T-helper 17 cell (primary cell): ENCODE measurements around the gene DISC1. TPM values are rescaled to one million over a fixed set of nuclear protein-coding genes. Genes with fewer than 3 reads are reported as not detected.
"Not testable (repeated sequence)": the region's sequence is repeated elsewhere in the genome, so short reads cannot be mapped to it uniquely, and the experiment has no call there.

Source experiments
- ATAC-seq: fragments of 150-1000 bp; cut with Tn5 transposase; 2 replicates; pipeline ENCODE4 v1.10.0; 2021; ENCODE audit warnings: mild to moderate bottlenecking, moderate library complexity
- DNase-seq, 3 donors: peaks; one replicate each; pipeline versions ENCODE4 v3.0.0 to v3.0.0-alpha.2; 2020 to 2021
- H3K9me3 ChIP-seq: one replicate; pipeline ENCODE4 v1.7.0; 2013; ENCODE audit warnings: low read length, mild to moderate bottlenecking; ENCODE audit not compliant: control insufficient read depth, poor library complexity, severe bottlenecking
- H3K27ac Mint-ChIP-seq: one replicate; pipeline ENCODE4 v1.8.0; 2022; ENCODE audit warnings: mild to moderate bottlenecking, moderate library complexity, mixed read lengths
- H3K27me3 Mint-ChIP-seq: one replicate; pipeline ENCODE4 v1.8.0; 2022; ENCODE audit warnings: mixed read lengths
- H3K36me3 Mint-ChIP-seq: one replicate; pipeline ENCODE4 v1.8.0; 2022; ENCODE audit warnings: low read depth, mixed read lengths
- H3K4me1 Mint-ChIP-seq: one replicate; pipeline ENCODE4 v1.8.0; 2022; ENCODE audit warnings: mild to moderate bottlenecking, mixed read lengths
- H3K4me3 Mint-ChIP-seq: one replicate; pipeline ENCODE4 v1.8.0; 2022; ENCODE audit warnings: mild to moderate bottlenecking, moderate library complexity, mixed read lengths
- total RNA-seq, 4 donors: library from RNA in 2 of 4; stranded (reverse) in 2 of 4; gene quantifications; one replicate each; pipeline ENCODE4 v1.2.3 and lab custom pipeline; 2022 to 2026

DISC1 gene
- total RNA-seq, 2 donors from 2014 or later = 16.2 to 17.4 TPM

DNA sequence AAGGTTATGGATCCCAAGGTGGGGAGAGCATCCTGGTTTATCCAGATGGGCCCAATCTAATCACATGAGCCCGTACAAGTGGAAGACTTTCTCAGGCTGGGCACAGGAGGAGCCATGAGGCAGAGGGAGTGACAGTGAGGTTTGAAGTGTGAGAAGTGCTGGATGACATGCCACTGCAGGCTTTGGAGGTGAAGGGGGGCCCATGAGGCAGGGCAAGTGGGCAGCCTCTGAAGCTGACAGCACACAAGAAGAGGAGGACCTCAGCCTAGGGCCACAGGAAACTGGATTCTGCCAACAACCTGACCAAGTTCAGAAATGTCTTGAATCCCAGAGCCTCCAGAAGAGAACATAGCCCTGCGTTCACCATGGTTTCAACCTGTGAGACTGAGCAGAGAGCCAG, 311.6 kb downstream of the DISC1 start:
- Mint-ChIP-seq H3K4me1 (peaks cover 6% of the 10 kb centered on the region), H3K27ac (peak overlapping the region; percentile 37)

DNA sequence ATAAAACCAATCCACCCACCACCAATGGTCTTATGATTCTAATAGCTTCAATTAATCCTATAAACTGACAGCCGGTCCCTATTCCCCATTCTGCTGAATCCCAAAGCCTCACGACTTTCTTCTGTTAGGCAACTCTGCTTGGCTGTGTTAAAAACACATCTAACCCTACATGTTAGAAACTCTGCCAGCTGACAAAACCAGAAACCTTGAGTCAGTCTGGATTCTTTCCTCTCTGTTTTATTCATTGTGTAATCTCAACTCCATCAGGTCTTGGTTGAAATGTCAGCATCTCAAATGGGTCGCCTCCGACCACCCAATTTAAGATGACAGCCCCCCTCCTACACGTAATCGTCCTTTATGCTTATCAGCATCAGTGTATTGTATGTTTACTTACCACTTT, 312.1 kb downstream of the DISC1 start:
- Mint-ChIP-seq H3K4me1 (peaks cover 6% of the 10 kb centered on the region), H3K27ac (no peak overlapping the region), H3K36me3 (peaks cover 3% of the 10 kb centered on the region), H3K27me3 (no peaks in the 10 kb centered on the region), H3K4me3 (no peak overlapping the region)
- ATAC-seq (no peak), DNase-seq (no peak)
- no peaks in the 10 kb centered on the region for H3K9me3 ChIP-seq

More for the DNA sequence above, 311.6 kb downstream of the DISC1 start:
- ATAC-seq (no peak), DNase-seq (no peak)
- H3K4me3 Mint-ChIP-seq = no peak overlapping the region
- no peaks in the 10 kb centered on the region for H3K9me3 ChIP-seq
- H3K27me3 Mint-ChIP-seq = no peaks in the 10 kb centered on the region
- H3K36me3 Mint-ChIP-seq = peaks cover 3% of the 10 kb centered on the region

DNA sequence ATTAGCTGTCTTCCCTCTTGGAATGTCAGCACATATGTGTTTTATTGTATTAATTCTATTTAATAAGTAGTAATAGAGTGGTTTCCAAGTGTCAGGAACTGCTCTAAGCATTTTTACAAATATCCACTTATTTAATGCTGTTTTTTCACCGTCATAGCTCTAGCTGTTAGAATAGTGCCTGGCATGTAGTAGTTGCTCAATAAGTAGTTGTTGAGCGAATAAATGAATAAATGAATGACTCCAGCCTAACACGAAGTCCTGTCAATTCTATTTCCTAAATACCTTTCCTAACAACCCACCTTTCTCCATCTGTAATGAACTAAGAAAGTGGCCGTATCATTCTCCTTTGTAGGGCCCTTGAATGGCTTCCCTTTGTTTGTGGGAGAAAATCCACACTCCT, 312.5 kb downstream of the DISC1 start:
- H3K9me3 ChIP-seq = no peaks in the 10 kb centered on the region
- Mint-ChIP-seq H3K4me1 (peaks cover 6% of the 10 kb centered on the region), H3K27ac (no peak overlapping the region), H3K36me3 (peaks cover 3% of the 10 kb centered on the region), H3K4me3 (no peak overlapping the region), H3K27me3 (no peaks in the 10 kb centered on the region)
- DNase-seq (no peak), ATAC-seq (no peak)

DNA sequence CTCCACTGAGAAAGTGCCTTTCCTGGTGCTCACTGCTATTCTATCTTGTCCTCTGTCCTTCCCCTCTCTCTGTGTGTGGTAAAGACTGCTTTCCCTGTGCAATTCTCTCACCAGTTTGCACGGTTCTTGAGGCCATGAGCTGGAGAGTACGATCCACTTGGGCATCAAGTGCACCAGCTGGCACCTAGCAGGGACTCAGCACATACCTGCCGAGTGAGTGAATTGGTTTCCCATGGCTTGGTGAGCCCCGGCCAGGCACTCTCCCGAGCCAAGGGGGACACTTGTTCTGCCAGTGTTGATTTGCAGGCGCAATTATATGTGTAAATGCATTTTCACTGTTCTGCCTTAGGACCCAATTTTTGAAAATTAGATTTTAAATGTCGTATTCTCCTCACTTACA, 313.5 kb downstream of the DISC1 start:
- Mint-ChIP-seq H3K36me3 (peaks cover 3% of the 10 kb centered on the region), H3K4me1 (peaks cover 6% of the 10 kb centered on the region)
- ATAC-seq = no peak

DNA sequence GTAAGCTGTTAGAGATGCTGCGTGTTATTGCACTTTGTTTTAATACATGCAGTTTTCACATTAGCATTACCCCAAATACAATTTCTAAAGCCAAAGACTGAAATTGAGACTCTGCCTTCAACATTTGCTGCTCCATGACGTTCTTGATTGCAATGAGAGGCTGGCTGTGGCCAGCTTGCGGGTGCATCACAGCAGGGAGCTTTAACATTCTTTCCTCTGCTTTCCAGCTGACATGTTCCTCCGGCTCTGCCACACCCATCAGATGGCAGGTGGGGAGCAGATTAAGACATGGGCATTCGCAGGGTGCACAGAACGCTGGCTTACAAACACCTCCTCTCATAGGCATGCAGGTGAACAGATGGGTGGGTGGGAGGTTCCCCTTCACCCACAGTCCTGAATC, 314.1 kb downstream of the DISC1 start:
- no peak for DNase-seq
- no peak for ATAC-seq
- no peaks in the 10 kb centered on the region for H3K9me3 ChIP-seq
- peaks cover 5% of the 10 kb centered on the region for H3K36me3 Mint-ChIP-seq
- H3K27me3 Mint-ChIP-seq = no peaks in the 10 kb centered on the region
- peaks cover 6% of the 10 kb centered on the region for H3K4me1 Mint-ChIP-seq
- H3K4me3 Mint-ChIP-seq = no peak overlapping the region
- no peak overlapping the region for H3K27ac Mint-ChIP-seq

More for the DNA sequence above, 313.5 kb downstream of the DISC1 start:
- no peak for DNase-seq
- Mint-ChIP-seq H3K27ac (no peak overlapping the region), H3K4me3 (no peak overlapping the region), H3K27me3 (no peaks in the 10 kb centered on the region)
- no peaks in the 10 kb centered on the region for H3K9me3 ChIP-seq

DNA sequence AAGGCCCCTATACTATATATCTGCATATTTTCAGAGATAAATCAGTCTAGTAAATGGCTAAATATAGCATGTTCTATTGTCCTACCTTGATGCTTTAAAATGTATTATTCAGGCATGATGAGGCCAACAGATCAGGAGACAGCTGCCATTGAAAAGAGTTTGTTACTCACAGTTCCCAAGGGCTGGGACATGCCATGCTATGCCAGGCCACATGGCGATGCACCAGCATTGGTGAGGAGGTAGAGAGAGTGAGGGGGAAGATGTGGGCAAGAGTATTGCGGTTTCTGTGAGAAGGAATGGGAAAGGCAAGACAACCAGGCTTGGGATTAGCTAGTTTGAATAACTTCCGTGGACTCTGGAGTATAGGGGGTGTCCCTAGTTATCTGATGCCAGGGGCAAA, 316.5 kb downstream of the DISC1 start:
- H3K4me1 Mint-ChIP-seq = no peaks in the 10 kb centered on the region
- no peak overlapping the region for H3K4me3 Mint-ChIP-seq
- peaks cover 5% of the 10 kb centered on the region for H3K36me3 Mint-ChIP-seq
- no peaks in the 10 kb centered on the region for H3K27me3 Mint-ChIP-seq
- DNase-seq (no peak), ATAC-seq (no peak)
- no peak overlapping the region for H3K27ac Mint-ChIP-seq
- no peaks in the 10 kb centered on the region for H3K9me3 ChIP-seq

DNA sequence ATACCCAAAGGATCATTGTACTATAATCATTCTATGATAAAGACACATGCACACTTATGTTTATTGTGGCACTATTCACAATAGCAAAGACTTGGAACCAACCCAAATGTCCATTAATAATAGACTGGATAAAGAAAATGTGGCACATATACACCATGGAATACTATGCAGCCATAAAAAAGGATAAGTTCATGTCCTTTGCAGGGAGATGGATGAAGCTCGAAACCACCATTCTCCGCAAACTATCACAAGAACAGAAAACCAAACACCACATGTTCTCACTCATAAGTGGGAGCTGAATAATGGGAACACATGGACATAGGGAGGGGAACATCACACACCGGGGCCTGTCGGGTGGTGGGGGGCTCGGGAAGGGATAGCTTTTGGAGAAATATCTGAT, 321.5 kb downstream of the DISC1 start:
- H3K27me3 Mint-ChIP-seq, H3K9me3 ChIP-seq, H3K27ac Mint-ChIP-seq, H3K4me1 Mint-ChIP-seq, ATAC-seq, H3K4me3 Mint-ChIP-seq, DNase-seq, H3K36me3 Mint-ChIP-seq: not testable (repeated sequence)

DNA sequence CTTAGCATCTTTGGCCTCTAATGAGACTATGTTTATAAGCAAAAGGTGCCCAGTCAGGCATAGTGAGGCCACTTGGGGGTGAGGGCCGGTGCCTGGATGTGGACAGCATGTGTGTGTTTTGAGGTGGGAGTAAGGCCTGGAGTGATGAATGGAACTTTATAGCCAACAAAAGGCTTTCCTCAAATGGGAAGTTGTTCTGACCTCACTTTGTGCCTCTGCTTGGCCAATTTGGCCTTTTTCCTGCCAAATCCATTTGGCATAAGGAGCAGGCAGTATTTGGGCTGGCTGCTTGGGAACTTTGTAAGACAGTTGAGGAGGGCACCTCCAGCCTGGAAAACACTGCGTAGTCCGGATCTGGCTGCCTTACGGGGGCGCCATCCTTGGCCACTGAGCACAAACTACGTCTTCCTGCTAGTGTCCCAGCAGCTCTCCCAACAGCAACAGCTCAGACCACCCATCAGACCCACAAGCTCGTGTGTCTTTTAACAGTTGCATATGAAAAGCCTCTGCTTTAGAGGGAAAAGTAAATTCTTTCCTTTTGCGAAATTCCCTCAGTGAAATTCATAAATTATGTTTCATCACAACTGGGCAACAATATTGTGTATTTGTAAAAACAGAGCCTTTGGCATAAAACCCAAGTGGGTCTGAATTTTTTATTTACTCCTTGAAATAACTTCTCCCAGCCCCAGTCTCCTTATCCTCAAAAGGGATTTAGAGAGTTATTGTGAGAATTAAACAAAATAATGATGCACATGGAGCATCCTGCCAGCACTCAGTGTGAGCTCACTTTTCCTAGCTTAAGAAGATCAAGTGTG, 322.9 kb downstream of the DISC1 start:
- Mint-ChIP-seq H3K27ac (no peak overlapping the region), H3K27me3 (no peaks in the 10 kb centered on the region), H3K4me3 (no peak overlapping the region), H3K36me3 (peaks cover 3% of the 10 kb centered on the region), H3K4me1 (no peaks in the 10 kb centered on the region)
- H3K9me3 ChIP-seq = no peaks in the 10 kb centered on the region
- no peak for DNase-seq
- ATAC-seq = no peak

DNA sequence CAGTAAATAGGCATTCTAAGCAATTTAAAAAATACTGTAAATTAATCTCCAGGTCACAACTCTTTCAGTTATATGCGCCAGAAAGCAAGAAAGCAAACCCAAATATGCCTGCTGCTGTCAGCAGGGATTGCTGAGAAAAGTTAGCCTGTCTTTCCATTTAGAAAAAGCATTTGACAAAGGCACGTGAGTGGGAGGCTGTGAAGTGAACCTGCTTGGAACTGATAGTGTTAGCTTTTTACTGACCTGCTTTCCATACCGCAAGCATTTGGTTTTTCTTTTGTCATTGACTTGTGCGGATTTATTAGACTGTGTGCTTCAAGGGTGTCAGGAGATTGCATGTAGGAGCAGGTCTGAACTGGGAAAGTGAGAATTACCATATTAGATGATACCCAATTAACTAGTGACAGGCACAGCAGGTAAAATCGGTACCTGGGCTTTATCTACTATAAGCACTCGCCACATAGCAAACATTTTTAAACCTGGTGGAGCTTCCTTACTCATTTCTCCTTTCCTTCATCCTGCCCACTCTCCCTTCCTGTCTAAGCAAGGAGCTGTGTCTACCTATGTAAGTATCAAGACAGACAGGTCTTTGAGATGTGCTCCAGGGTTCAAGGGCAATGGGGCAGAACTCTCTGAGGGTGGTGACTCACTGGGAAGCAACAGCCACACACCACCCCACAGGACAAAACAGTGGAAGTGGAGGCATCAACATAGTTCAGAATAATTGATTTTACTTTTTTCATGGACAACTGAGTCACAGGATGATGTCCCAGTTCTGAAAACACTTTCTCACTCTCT, 323.9 kb downstream of the DISC1 start:
- H3K4me1 Mint-ChIP-seq = no peaks in the 10 kb centered on the region
- DNase-seq = no peak
- no peak overlapping the region for H3K4me3 Mint-ChIP-seq
- H3K27ac Mint-ChIP-seq = no peak overlapping the region
- no peaks in the 10 kb centered on the region for H3K9me3 ChIP-seq
- no peak for ATAC-seq
- no peaks in the 10 kb centered on the region for H3K27me3 Mint-ChIP-seq
- H3K36me3 Mint-ChIP-seq = peaks cover under 1% of the 10 kb centered on the region

DNA sequence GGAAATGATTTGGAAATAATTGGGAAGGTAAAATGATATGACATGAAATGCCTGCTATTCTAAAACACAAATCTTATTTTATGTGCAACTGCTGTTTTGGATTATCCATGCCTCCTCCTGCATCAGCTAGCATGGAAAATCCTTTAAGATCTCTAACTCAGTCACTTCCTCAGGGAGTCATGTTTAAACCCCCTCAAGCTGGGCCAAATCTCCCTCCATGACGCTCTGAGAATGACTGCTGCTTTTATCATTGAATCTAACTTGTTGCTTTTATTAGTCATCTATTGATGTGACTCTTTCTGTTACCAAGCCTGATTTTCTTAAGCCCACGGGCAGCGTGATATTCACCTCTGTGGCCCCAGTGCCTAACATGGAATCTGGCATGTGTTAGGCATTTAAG, 324.8 kb downstream of the DISC1 start:
- Mint-ChIP-seq H3K4me3 (no peak overlapping the region), H3K4me1 (no peaks in the 10 kb centered on the region), H3K27ac (no peak overlapping the region), H3K27me3 (no peaks in the 10 kb centered on the region), H3K36me3 (no peaks in the 10 kb centered on the region)
- DNase-seq (no peak), ATAC-seq (no peak)
- no peaks in the 10 kb centered on the region for H3K9me3 ChIP-seq

DNA sequence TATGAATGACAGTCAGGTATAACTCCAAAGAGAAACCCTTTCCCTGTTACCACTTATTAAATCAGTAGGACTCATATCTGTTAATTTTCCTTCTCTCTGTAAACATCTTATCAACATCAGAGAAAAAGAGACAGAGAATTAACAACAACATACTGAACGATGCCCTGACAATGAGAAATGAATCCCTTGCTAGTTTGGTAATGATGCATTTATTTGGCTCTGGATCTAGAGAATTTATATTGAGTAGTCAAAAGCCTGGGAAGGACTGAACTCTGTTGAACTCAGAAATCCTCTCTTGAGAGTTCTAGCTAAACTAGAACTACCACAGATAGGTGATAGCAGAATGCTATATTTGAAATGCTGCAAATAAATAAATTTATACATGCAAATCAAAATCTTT, 325.6 kb downstream of the DISC1 start:
- Mint-ChIP-seq H3K27ac (no peak overlapping the region), H3K4me3 (no peak overlapping the region), H3K4me1 (no peaks in the 10 kb centered on the region), H3K36me3 (no peaks in the 10 kb centered on the region), H3K27me3 (no peaks in the 10 kb centered on the region)
- DNase-seq (no peak), ATAC-seq (no peak)
- no peaks in the 10 kb centered on the region for H3K9me3 ChIP-seq

DNA sequence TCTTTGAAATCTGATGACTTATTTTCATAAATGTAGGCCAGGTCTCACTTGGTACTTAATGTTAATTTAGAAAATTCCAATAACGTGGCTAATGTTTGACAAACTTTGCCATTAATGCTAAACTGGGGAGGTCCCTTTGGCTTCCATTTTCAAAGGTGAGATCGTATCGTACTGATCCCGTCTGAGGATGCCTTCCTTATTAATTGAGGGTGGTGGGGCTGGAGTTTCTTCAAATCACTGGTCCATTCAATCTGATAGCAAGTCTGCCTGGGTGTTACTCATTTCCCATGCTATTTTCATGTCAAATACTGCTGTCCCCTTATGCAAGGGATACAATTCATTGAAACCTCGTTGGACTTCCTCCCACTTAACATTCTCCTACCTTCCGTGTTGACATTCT, 327.1 kb downstream of the DISC1 start:
- no peak for DNase-seq
- H3K36me3 Mint-ChIP-seq = no peaks in the 10 kb centered on the region

DNA sequence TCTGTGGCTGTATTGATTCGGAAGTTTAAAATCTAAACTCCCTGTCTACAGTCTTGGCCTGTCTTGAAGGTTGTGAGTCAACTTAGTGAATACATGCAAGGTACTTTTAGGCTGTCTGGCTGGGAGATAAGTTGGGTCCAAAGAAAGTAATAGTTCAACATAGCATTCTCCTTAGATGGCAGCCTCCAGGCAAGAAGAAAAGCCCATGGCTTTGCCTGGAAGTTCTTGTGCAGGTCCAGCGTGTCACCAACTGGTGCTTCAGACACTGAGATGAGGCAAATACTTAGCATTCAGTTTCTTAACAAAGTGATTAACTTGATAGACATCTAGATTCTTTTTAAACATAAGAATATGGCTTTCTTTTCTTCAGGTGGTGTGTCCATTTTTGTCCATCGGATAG, 328.2 kb downstream of the DISC1 start:
- no peak for ATAC-seq
- H3K36me3 Mint-ChIP-seq = no peaks in the 10 kb centered on the region

More for the DNA sequence above, 327.1 kb downstream of the DISC1 start:
- Mint-ChIP-seq H3K4me1 (no peaks in the 10 kb centered on the region), H3K4me3 (no peak overlapping the region), H3K27me3 (no peaks in the 10 kb centered on the region), H3K27ac (no peak overlapping the region)
- H3K9me3 ChIP-seq = no peaks in the 10 kb centered on the region
- ATAC-seq = no peak

More for the DNA sequence above, 328.2 kb downstream of the DISC1 start:
- DNase-seq = no peak
- H3K4me3 Mint-ChIP-seq = no peak overlapping the region
- H3K4me1 Mint-ChIP-seq = no peaks in the 10 kb centered on the region
- H3K27ac Mint-ChIP-seq = no peak overlapping the region
- H3K27me3 Mint-ChIP-seq = no peaks in the 10 kb centered on the region
- no peaks in the 10 kb centered on the region for H3K9me3 ChIP-seq
